HepG2 (cell line): ENCODE data around the gene LSMEM2. TPM values are rescaled to one million over a fixed set of nuclear protein-coding genes. Genes with fewer than 3 reads are reported as not detected.
A peak's percentile ranks its signal among the peaks of the same experiment; 100 is the strongest.

ENCODE experiments used
- ATAC-seq: fragments of 200-7000 bp; cut with Tn5 transposase; 3 replicates; pipeline ENCODE4 v1.9.1; 2020; ENCODE audit warnings: mild to moderate bottlenecking, moderate library complexity
- BruUV-seq: library from RNA; stranded (reverse); fragments of 400-500 nt; replicated peaks from 2 replicates; lab custom pipeline; 2021; lab: Mats Ljungman, UMichigan
- CTCF ChIA-PET: fragments of 300-600 bp; formaldehyde crosslinking; extraction: SDS; loops from one replicate; lab custom pipeline; 2021; ENCODE audit warnings: low total read pairs, inconsistent platforms, low intra/inter-chr PET ratio; lab: Yijun Ruan, JAX
- POLR2A ChIA-PET: fragments of 350-600 bp; sonication (Branson Sonifier 250); formaldehyde crosslinking; loops from one replicate; lab custom pipeline; 2020; ENCODE audit warnings: antibody characterized with exemption, inconsistent platforms; lab: Yijun Ruan, JAX
- DNase-seq: peaks from one replicate; pipeline ENCODE4 v3.0.0-alpha.2; 2015; ENCODE audit warnings: low spot score
- FAIRE-seq: peaks from 3 replicates; lab custom pipeline; 2011; peaks lifted over from hg19 to GRCh38; lab: Jason Lieb, UNC
- H2AFZ ChIP-seq: one replicate; pipeline ENCODE4 v1.6.1; 2011; ENCODE audit warnings: low read length, inconsistent platforms
- H3K27ac ChIP-seq: fragments of 300-600 bp; 3 replicates; pipeline ENCODE4 v1.8.0; 2011; ENCODE audit warnings: mixed run types, mild to moderate bottlenecking, mixed read lengths, low read length, inconsistent platforms; ENCODE audit not compliant: insufficient read depth; ENCODE audit errors: extremely low read length
- H3K27me3 ChIP-seq, 2 experiments: fragments of 200-600 bp in 1 of 2; 2 replicates in 1 of 2; 3 replicates in 1 of 2; pipeline versions ENCODE4 v1.6.0 to v1.8.0; 2011; ENCODE audit warnings: low read length in 2 of 2, mild to moderate bottlenecking in 2 of 2, moderate library complexity in 2 of 2, inconsistent platforms in 1 of 2; ENCODE audit not compliant: insufficient read depth in 2 of 2, control insufficient read depth in 1 of 2
- H3K36me3 ChIP-seq, 2 experiments: fragments of 200-600 bp in 1 of 2; replicated peaks in 1 of 2; 2 replicates in 1 of 2; 3 replicates in 1 of 2; pipeline versions ENCODE4 v1.5.1 to v1.8.0; 2011; ENCODE audit warnings: low read length in 2 of 2, inconsistent platforms in 1 of 2; ENCODE audit not compliant: insufficient read depth in 2 of 2, control insufficient read depth in 1 of 2
- H3K4me1 ChIP-seq: 2 replicates; pipeline ENCODE4 v1.5.1; 2012; ENCODE audit warnings: low read length, inconsistent platforms; ENCODE audit not compliant: insufficient read depth
- H3K4me2 ChIP-seq: 2 replicates; pipeline ENCODE4 v1.6.0; 2011; ENCODE audit warnings: low read depth, low read length, inconsistent platforms
- H3K4me3 ChIP-seq, 3 experiments: fragments of 200-600 bp in 1 of 3; sonication (generic), shearing (Covaris generic) in 1 of 3; replicated peaks in 1 of 3; 2 replicates each; pipeline ENCODE4 v1.5.1; 2011 to 2016; ENCODE audit warnings: low read length in 3 of 3, inconsistent platforms in 2 of 3, low read depth in 2 of 3, mild to moderate bottlenecking in 2 of 3, control low read depth in 1 of 3, mixed read lengths in 1 of 3; ENCODE audit not compliant: insufficient read depth in 1 of 3
- H3K79me2 ChIP-seq: one replicate; pipeline ENCODE4 v1.6.1; 2011; ENCODE audit warnings: low read length, inconsistent platforms; ENCODE audit not compliant: insufficient read depth
- H3K9ac ChIP-seq: 2 replicates; pipeline ENCODE4 v1.6.0; 2011; ENCODE audit warnings: mild to moderate bottlenecking, low read depth, low read length, inconsistent platforms; ENCODE audit not compliant: insufficient read depth
- H3K9me3 ChIP-seq: 2 replicates; pipeline ENCODE4 v1.5.1; 2012; ENCODE audit warnings: mild to moderate bottlenecking, low read length
- H4K20me1 ChIP-seq: 2 replicates; pipeline ENCODE4 v1.6.0; 2011; ENCODE audit warnings: inconsistent platforms, mild to moderate bottlenecking, low read length, moderate library complexity; ENCODE audit not compliant: insufficient read depth
- MNT ChIP-seq: fragments of 450-650 bp; IDR thresholded peaks from 2 replicates; pipeline ENCODE4 v1.6.1; 2016
- MXD1 ChIP-seq: sonication (generic); formaldehyde crosslinking; IDR thresholded peaks from 2 replicates; pipeline ENCODE4 v1.4.0; 2020; ENCODE audit warnings: mild to moderate bottlenecking, missing genetic modification reagents
- PBX3 ChIP-seq: sonication (generic); formaldehyde crosslinking; IDR thresholded peaks from 2 replicates; pipeline ENCODE4 v1.8.1; 2023; ENCODE audit warnings: missing genetic modification reagents, inconsistent platforms, borderline replicate concordance
- RFXANK ChIP-seq: IDR thresholded peaks from 2 replicates; pipeline ENCODE4 v1.6.1; 2016
- UBTF ChIP-seq: sonication (generic); formaldehyde crosslinking; IDR thresholded peaks from 2 replicates; pipeline ENCODE4 v1.4.0; 2020; ENCODE audit warnings: mild to moderate bottlenecking, missing genetic modification reagents
- ZC3H13 ChIP-seq: sonication (generic); formaldehyde crosslinking; IDR thresholded peaks from 2 replicates; pipeline ENCODE4 v1.8.1; 2023; ENCODE audit warnings: mild to moderate bottlenecking, missing genetic modification reagents, moderate library complexity
- ZNF234 ChIP-seq: sonication (generic); formaldehyde crosslinking; conservative IDR thresholded peaks from 2 replicates; pipeline ENCODE4 v1.5.1; 2020; ENCODE audit warnings: mild to moderate bottlenecking, missing genetic modification reagents
- WGBS: methylation state at CpG from one replicate; pipeline ENCODE4 v1.1.6; 2017; ENCODE audit warnings: low lambda C conversion rate; 5-methylcytosine and 5-hydroxymethylcytosine counted together
- in situ Hi-C: cut with HindIII; loops from 2 replicates; pipeline ENCODE4 v1.10.0; 2017; ENCODE audit warnings: low pct_unique_long_range_greater_than_20kb; ENCODE audit not compliant: extremely low pct_ligation_motif_present
- intact Hi-C: fragments of 100-400 bp; cut with micrococcal nuclease; formaldehyde crosslinking; loops from one replicate; pipeline ENCODE4 v1.10.0; 2022; ENCODE audit not compliant: unreplicated experiment
- polyA plus RNA-seq, 8 experiments: library from polyadenylated mRNA; depleted of rRNA in 3 of 8; stranded (reverse) in 7 of 8; unstranded in 1 of 8; fragments of >200 nt; fragmentation: Illumina TruSeq in 4 of 8; extraction: Trizol in 4 of 8; gene quantifications; 2 replicates each; pipeline versions ENCODE4 v1.2.1 to v1.2.3, GENCODE V29; 2011 to 2016; ENCODE audit warnings: low read depth in 4 of 8, missing spikeins in 1 of 8, mixed read lengths in 1 of 8; ENCODE audit not compliant: insufficient read depth in 1 of 8
- total RNA-seq, 5 experiments: library from RNA; depleted of rRNA; stranded (reverse); fragments of >200 nt; fragmentation: Illumina TruSeq; extraction: Trizol; gene quantifications; 2 replicates each; pipeline ENCODE4 v1.2.3, GENCODE V29; 2016; ENCODE audit warnings: low read depth in 1 of 5
- TF ChIP-seq, protein P1 (sequence below): sonication (generic); formaldehyde crosslinking; IDR thresholded peaks from 2 replicates; pipeline ENCODE4 v1.5.1; 2020; ENCODE audit warnings: mild to moderate bottlenecking, missing genetic modification reagents, moderate library complexity

LSMEM2 gene
- total and polyA plus RNA-seq, 2 of the 13 experiments (the other 11 are each of a cell fraction or from before 2014, with no cell fraction given), result 0.07 to 0.41 TPM

- TF ChIP-seq, protein P1, sequence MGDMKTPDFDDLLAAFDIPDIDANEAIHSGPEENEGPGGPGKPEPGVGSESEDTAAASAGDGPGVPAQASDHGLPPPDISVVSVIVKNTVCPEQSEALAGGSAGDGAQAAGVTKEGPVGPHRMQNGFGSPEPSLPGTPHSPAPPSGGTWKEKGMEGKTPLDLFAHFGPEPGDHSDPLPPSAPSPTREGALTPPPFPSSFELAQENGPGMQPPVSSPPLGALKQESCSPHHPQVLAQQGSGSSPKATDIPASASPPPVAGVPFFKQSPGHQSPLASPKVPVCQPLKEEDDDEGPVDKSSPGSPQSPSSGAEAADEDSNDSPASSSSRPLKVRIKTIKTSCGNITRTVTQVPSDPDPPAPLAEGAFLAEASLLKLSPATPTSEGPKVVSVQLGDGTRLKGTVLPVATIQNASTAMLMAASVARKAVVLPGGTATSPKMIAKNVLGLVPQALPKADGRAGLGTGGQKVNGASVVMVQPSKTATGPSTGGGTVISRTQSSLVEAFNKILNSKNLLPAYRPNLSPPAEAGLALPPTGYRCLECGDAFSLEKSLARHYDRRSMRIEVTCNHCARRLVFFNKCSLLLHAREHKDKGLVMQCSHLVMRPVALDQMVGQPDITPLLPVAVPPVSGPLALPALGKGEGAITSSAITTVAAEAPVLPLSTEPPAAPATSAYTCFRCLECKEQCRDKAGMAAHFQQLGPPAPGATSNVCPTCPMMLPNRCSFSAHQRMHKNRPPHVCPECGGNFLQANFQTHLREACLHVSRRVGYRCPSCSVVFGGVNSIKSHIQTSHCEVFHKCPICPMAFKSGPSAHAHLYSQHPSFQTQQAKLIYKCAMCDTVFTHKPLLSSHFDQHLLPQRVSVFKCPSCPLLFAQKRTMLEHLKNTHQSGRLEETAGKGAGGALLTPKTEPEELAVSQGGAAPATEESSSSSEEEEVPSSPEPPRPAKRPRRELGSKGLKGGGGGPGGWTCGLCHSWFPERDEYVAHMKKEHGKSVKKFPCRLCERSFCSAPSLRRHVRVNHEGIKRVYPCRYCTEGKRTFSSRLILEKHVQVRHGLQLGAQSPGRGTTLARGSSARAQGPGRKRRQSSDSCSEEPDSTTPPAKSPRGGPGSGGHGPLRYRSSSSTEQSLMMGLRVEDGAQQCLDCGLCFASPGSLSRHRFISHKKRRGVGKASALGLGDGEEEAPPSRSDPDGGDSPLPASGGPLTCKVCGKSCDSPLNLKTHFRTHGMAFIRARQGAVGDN (CRISPR knock-in tag), result peak; percentile 30; the same call in 1 of the 2 replicates
Measured at GRCh38 chr3:50267280-50267913, 11.5 kb upstream of the LSMEM2 start (continued).

DNA sequence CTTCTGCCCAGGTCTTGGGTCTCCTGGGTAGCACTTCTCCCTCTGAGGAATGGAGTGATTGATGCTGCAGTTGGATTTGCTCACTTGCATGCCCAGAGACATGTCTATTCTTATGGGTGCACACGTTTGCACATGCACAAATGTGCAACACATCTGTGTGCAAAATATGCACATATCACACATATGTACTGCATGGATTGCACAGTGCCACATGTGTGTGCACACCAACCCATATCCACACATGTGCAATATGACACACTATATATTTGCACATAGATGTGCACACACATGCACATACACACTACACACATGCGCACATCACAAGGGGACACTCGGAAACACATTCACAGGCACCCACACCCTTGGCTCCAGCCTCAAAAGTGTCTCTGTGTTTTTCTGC lies 10.6 kb upstream of the LSMEM2 start:
- H3K27ac ChIP-seq, result peak overlapping the region; percentile 88
- intact Hi-C loops, result no loop called here
- TF ChIP-seq MNT (peak; percentile 87), ZC3H13 (CRISPR knock-in tag) (0 out of 2 replicates have a peak, but pooled peaks have one; percentile 3), PBX3 (no peak), ZNF234 (CRISPR knock-in tag) (no peak), MXD1 (CRISPR knock-in tag) (0 out of 2 replicates have a peak, but pooled peaks have one; percentile 32), RFXANK (CRISPR knock-in tag) (no peak), UBTF (CRISPR knock-in tag) (peak; percentile 23; the same call in 1 of the 2 replicates)

More for the DNA sequence above, 10.6 kb upstream of the LSMEM2 start:
- no peaks in the 10 kb centered on the region; a peak in 2 of 5 replicates for H3K36me3 ChIP-seq
- FAIRE-seq (no peak), ATAC-seq (no peak), DNase-seq (no peak)
- in situ Hi-C loops, result no loop called here
- 60% methylated on average over 2 of the region's 3 CpGs for WGBS
- H4K20me1 ChIP-seq, result no peaks in the 10 kb centered on the region
- H3K79me2 ChIP-seq, result peaks cover 33% of the 10 kb centered on the region
- H3K4me1 ChIP-seq, result peaks cover 88% of the 10 kb centered on the region
- H2AFZ ChIP-seq, result no peak overlapping the region
- H3K9ac ChIP-seq, result peak overlapping the region; percentile 94
- H3K4me2 ChIP-seq, result peak overlapping the region; percentile 98
- ChIA-PET CTCF (no interaction called here), POLR2A (interaction anchor here (1.1 to 2.7 kb wide), 4 partner anchors 24 to 64 kb away, joined by 3 to 10 read pairs (median 7); partner anchors contain the start of genes IFRD2 and SLC38A3)
- BruUV-seq, result no TSS peak
- no peaks in the 10 kb centered on the region; a peak in 1 of 5 replicates for H3K27me3 ChIP-seq
- no peaks in the 10 kb centered on the region for H3K9me3 ChIP-seq
- peak overlapping the region in 2 of 3 experiments; percentile 83 to 88; a peak in 4 of 6 replicates for H3K4me3 ChIP-seq
